PFSK-1 (cell line): Measurements from ENCODE around the gene SCYGR5.

Experiments
- POLR2AphosphoS5 ChIP-seq: IDR thresholded peaks from 2 replicates; pipeline ENCODE4 v1.6.1; 2012; ENCODE audit warnings: low read depth, mild to moderate bottlenecking, control low read depth, low read length, moderate library complexity
- TAF1 ChIP-seq: IDR thresholded peaks from 2 replicates; pipeline ENCODE4 v1.6.1; 2012; ENCODE audit warnings: low read length, control low read depth, borderline replicate concordance; ENCODE audit not compliant: insufficient read depth
- TF ChIP-seq, protein P1 (sequence below), 2 experiments: IDR thresholded peaks; 2 replicates each; pipeline versions ENCODE4 v1.6.1 to v1.8.0; 2011 to 2012; ENCODE audit warnings: low read depth in 2 of 2, low read length in 2 of 2, control low read depth in 1 of 2, inconsistent platforms in 1 of 2, mild to moderate bottlenecking in 1 of 2, moderate library complexity in 1 of 2; ENCODE audit not compliant: insufficient read depth in 1 of 2

DNA sequence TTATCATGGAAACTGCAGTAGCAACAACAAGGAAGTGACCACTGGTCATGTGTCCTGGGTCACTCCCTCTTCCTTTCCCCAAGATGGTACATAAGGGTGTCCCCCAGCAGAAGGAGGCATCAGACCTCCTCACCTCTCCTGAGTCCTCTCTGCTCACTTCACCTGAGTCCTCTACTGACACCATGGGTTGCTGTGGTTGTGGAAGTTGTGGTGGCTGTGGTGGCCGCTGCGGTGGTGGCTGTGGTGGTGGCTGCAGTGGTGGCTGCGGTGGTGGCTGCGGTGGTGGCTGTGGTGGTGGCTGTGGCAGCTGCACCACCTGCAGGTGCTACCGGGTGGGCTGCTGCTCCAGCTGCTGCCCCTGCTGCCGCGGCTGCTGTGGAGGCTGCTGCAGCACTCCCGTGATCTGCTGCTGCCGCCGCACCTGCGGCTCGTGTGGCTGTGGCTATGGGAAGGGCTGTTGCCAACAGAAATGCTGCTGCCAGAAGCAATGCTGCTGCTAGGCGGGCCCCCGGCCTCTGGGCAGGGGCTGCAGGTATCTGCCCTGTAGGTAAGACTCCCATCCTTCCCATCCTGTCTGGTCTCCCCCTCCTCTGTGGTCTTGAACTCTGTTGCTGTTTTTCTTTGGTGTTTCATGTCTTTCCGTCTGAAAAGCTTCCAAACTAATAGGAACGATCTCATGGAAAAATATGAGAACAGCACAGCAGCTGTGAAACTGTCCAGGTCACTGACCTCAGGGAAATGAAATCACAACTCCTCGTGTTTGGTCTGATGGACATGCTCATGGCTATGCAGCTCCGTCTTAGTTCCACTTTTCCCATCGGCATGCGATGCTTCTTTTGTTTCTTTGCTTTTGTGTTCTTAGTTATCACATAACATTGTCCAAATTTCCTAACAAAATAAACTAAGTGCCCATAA, 49.0 kb upstream of the SCYGR5 start, which contains the start of gene SCYGR4:
- TF ChIP-seq, protein P1, sequence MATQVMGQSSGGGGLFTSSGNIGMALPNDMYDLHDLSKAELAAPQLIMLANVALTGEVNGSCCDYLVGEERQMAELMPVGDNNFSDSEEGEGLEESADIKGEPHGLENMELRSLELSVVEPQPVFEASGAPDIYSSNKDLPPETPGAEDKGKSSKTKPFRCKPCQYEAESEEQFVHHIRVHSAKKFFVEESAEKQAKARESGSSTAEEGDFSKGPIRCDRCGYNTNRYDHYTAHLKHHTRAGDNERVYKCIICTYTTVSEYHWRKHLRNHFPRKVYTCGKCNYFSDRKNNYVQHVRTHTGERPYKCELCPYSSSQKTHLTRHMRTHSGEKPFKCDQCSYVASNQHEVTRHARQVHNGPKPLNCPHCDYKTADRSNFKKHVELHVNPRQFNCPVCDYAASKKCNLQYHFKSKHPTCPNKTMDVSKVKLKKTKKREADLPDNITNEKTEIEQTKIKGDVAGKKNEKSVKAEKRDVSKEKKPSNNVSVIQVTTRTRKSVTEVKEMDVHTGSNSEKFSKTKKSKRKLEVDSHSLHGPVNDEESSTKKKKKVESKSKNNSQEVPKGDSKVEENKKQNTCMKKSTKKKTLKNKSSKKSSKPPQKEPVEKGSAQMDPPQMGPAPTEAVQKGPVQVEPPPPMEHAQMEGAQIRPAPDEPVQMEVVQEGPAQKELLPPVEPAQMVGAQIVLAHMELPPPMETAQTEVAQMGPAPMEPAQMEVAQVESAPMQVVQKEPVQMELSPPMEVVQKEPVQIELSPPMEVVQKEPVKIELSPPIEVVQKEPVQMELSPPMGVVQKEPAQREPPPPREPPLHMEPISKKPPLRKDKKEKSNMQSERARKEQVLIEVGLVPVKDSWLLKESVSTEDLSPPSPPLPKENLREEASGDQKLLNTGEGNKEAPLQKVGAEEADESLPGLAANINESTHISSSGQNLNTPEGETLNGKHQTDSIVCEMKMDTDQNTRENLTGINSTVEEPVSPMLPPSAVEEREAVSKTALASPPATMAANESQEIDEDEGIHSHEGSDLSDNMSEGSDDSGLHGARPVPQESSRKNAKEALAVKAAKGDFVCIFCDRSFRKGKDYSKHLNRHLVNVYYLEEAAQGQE (IDR thresholded peaks at IDR 0.05; ENCODE audit: insufficient read depth in 1 of 2, low read depth in 2 of 2, low read length in 2 of 2) = no peak
- no peak for TF ChIP-seq POLR2AphosphoS5
- no peak for TF ChIP-seq TAF1
